ENCODE measurements around the gene HMGCR.

The HMGCR gene

GRCh38 chr5:75341934-75342333 is 4.9 kb downstream of the HMGCR start:
- no peak for DNase-seq

GRCh38 chr5:75342836-75343235 is 5.8 kb downstream of the HMGCR start:
- no peak for DNase-seq

GRCh38 chr5:75348241-75348640 is 11.2 kb downstream of the HMGCR start:
- no peak for DNase-seq

- DNase-seq, result no peak
Measured at GRCh38 chr5:75349663-75350062, 12.6 kb downstream of the HMGCR start.

- DNase-seq, result no peak
Measured at GRCh38 chr5:75351139-75351926, 14.3 kb downstream of the HMGCR start.

GRCh38 chr5:75355236-75355635 is 18.2 kb downstream of the HMGCR start:
- no peak for DNase-seq

- no peak for DNase-seq
Measured at GRCh38 chr5:75356719-75357118, 19.7 kb downstream of the HMGCR start.

- no peak for DNase-seq
Measured at GRCh38 chr5:75358117-75358516, 21.1 kb downstream of the HMGCR start.

- no peak for DNase-seq
Measured at GRCh38 chr5:75361310-75361709, 24.3 kb downstream of the HMGCR start.

- DNase-seq, result no peak
Measured at GRCh38 chr5:75362474-75362975, 25.5 kb downstream of the HMGCR start.

- DNase-seq, result no peak
Measured at GRCh38 chr5:75363111-75363510, 26.1 kb downstream of the HMGCR start.

- DNase-seq, result peak; percentile 21
Measured at GRCh38 chr5:75363726-75364495, 26.9 kb downstream of the HMGCR start.

GRCh38 chr5:75364571-75365280 is 27.7 kb downstream of the HMGCR start:
- DNase-seq, result no peak

- no peak for DNase-seq
Measured at GRCh38 chr5:75365740-75366139, 28.7 kb downstream of the HMGCR start.

GRCh38 chr5:75366787-75367186 is 29.8 kb downstream of the HMGCR start:
- no peak for DNase-seq

GRCh38 chr5:75367401-75367800 is 30.4 kb downstream of the HMGCR start:
- no peak for DNase-seq

- DNase-seq, result no peak
Measured at GRCh38 chr5:75368391-75368790, 31.4 kb downstream of the HMGCR start.

- DNase-seq, result no peak
Measured at GRCh38 chr5:75373862-75374261, 36.8 kb downstream of the HMGCR start.

- no peak for DNase-seq
Measured at GRCh38 chr5:75374394-75374814, 37.4 kb downstream of the HMGCR start.

- DNase-seq, result no peak
Measured at GRCh38 chr5:75375414-75375813, 38.4 kb downstream of the HMGCR start.

- no peak for DNase-seq
Measured at GRCh38 chr5:75380099-75380498, 43.1 kb downstream of the HMGCR start.

- DNase-seq, result no peak
Measured at GRCh38 chr5:75381456-75381855, 44.4 kb downstream of the HMGCR start.

- DNase-seq, result no peak
Measured at GRCh38 chr5:75384218-75384617, 47.2 kb downstream of the HMGCR start.

Measured in NCI-H1105 treated with DMSO at 0.1 percent for 48 hours (cell line).